Activated naive CD8-positive, alpha-beta T cell (primary cell): ENCODE measurements around the gene DNALI1.
A peak's percentile ranks its signal among the peaks of the same experiment; 100 is the strongest.
"Not testable (repeated sequence)": the region's sequence is repeated elsewhere in the genome, so short reads cannot be mapped to it uniquely, and the experiment has no call there.

Experiments used
- H3K27ac Mint-ChIP-seq: one replicate; pipeline ENCODE4 v1.8.0; 2021; ENCODE audit warnings: mixed read lengths
- H3K27me3 Mint-ChIP-seq: one replicate; pipeline ENCODE4 v1.8.0; 2021; ENCODE audit warnings: mixed read lengths
- H3K36me3 Mint-ChIP-seq: one replicate; pipeline ENCODE4 v1.8.0; 2021; ENCODE audit warnings: mixed read lengths
- H3K4me1 Mint-ChIP-seq: one replicate; pipeline ENCODE4 v1.8.0; 2021; ENCODE audit warnings: low read depth, mixed read lengths
- H3K4me3 Mint-ChIP-seq: one replicate; pipeline ENCODE4 v1.8.0; 2021; ENCODE audit warnings: mild to moderate bottlenecking, mixed read lengths
- H3K9me3 Mint-ChIP-seq: one replicate; pipeline ENCODE4 v1.8.0; 2021; ENCODE audit warnings: low read depth, mixed read lengths

The DNALI1 gene

GRCh38 chr1:37540036-37540785 is 16.5 kb upstream of the DNALI1 start:
- Mint-ChIP-seq H3K27ac (no peak overlapping the region), H3K36me3 (peaks cover 7% of the 10 kb centered on the region), H3K4me1 (peaks cover 16% of the 10 kb centered on the region), H3K4me3 (no peak overlapping the region), H3K9me3 (no peaks in the 10 kb centered on the region), H3K27me3 (no peaks in the 10 kb centered on the region)

- H3K4me1 Mint-ChIP-seq, result peaks cover 11% of the 10 kb centered on the region
- H3K27me3 Mint-ChIP-seq, result no peaks in the 10 kb centered on the region
- peaks cover 15% of the 10 kb centered on the region for H3K36me3 Mint-ChIP-seq
- H3K27ac Mint-ChIP-seq, result no peak overlapping the region
- H3K4me3 Mint-ChIP-seq, result no peak overlapping the region
- H3K9me3 Mint-ChIP-seq, result no peaks in the 10 kb centered on the region
Observed at GRCh38 chr1:37544530-37544929, 12.2 kb upstream of the DNALI1 start.

GRCh38 chr1:37545019-37545418 is 11.7 kb upstream of the DNALI1 start:
- Mint-ChIP-seq H3K9me3 (no peaks in the 10 kb centered on the region), H3K4me3 (no peak overlapping the region), H3K27me3 (no peaks in the 10 kb centered on the region), H3K27ac (no peak overlapping the region), H3K4me1 (peaks cover 16% of the 10 kb centered on the region), H3K36me3 (peaks cover 15% of the 10 kb centered on the region)

- no peaks in the 10 kb centered on the region for H3K27me3 Mint-ChIP-seq
- peaks cover 46% of the 10 kb centered on the region for H3K4me1 Mint-ChIP-seq
- no peaks in the 10 kb centered on the region for H3K9me3 Mint-ChIP-seq
- H3K36me3 Mint-ChIP-seq, result peaks cover 19% of the 10 kb centered on the region
- H3K4me3 Mint-ChIP-seq, result no peak overlapping the region
- H3K27ac Mint-ChIP-seq, result no peak overlapping the region
Observed at GRCh38 chr1:37549341-37549740, 7.4 kb upstream of the DNALI1 start.

- H3K27ac Mint-ChIP-seq, result peak overlapping the region; percentile 93
- H3K9me3 Mint-ChIP-seq, result no peaks in the 10 kb centered on the region
- peaks cover 8% of the 10 kb centered on the region for H3K36me3 Mint-ChIP-seq
- H3K4me3 Mint-ChIP-seq, result peak overlapping the region; percentile 97
- H3K4me1 Mint-ChIP-seq, result peaks cover 43% of the 10 kb centered on the region
- H3K27me3 Mint-ChIP-seq, result no peaks in the 10 kb centered on the region
Observed at GRCh38 chr1:37553598-37553926, 3.2 kb upstream of the DNALI1 start.

- peaks cover 39% of the 10 kb centered on the region for H3K4me1 Mint-ChIP-seq
- H3K9me3 Mint-ChIP-seq, result no peaks in the 10 kb centered on the region
- H3K36me3 Mint-ChIP-seq, result peaks cover 4% of the 10 kb centered on the region
- peak within 1 kb of the TSS; percentile 93 for H3K27ac Mint-ChIP-seq
- peak within 1 kb of the TSS; percentile 97 for H3K4me3 Mint-ChIP-seq
- no peaks in the 10 kb centered on the region for H3K27me3 Mint-ChIP-seq
Observed at GRCh38 chr1:37553927-37554808, 2.6 kb upstream of the DNALI1 start, which contains the start of gene SNIP1. TSS of gene SNIP1 (minus strand) at chr1:37554293. CDS start at chr1:37554229, 64 bp downstream.

GRCh38 chr1:37557402-37557801 is 662 bp downstream of the DNALI1 start:
- peaks cover 7% of the 10 kb centered on the region for H3K36me3 Mint-ChIP-seq
- peaks cover 14% of the 10 kb centered on the region for H3K4me1 Mint-ChIP-seq
- no peaks in the 10 kb centered on the region for H3K9me3 Mint-ChIP-seq
- no peak overlapping the region for H3K4me3 Mint-ChIP-seq
- H3K27ac Mint-ChIP-seq, result no peak overlapping the region
- no peaks in the 10 kb centered on the region for H3K27me3 Mint-ChIP-seq

- Mint-ChIP-seq H3K4me1 (peaks cover 4% of the 10 kb centered on the region), H3K9me3 (no peaks in the 10 kb centered on the region), H3K27ac (no peak overlapping the region), H3K36me3 (peaks cover 2% of the 10 kb centered on the region), H3K27me3 (no peaks in the 10 kb centered on the region), H3K4me3 (no peak overlapping the region)
Observed at GRCh38 chr1:37558411-37558810, 1.7 kb downstream of the DNALI1 start.

- no peak overlapping the region for H3K4me3 Mint-ChIP-seq
- peaks cover 2% of the 10 kb centered on the region for H3K36me3 Mint-ChIP-seq
- peaks cover 2% of the 10 kb centered on the region for H3K4me1 Mint-ChIP-seq
- H3K9me3 Mint-ChIP-seq, result no peaks in the 10 kb centered on the region
- no peak overlapping the region for H3K27ac Mint-ChIP-seq
- no peaks in the 10 kb centered on the region for H3K27me3 Mint-ChIP-seq
Observed at GRCh38 chr1:37559080-37559479, 2.3 kb downstream of the DNALI1 start.

- not testable (repeated sequence) for H3K4me3 Mint-ChIP-seq, H3K9me3 Mint-ChIP-seq, H3K27me3 Mint-ChIP-seq, H3K36me3 Mint-ChIP-seq, H3K4me1 Mint-ChIP-seq, H3K27ac Mint-ChIP-seq
Observed at GRCh38 chr1:37559957-37560379, 3.2 kb downstream of the DNALI1 start.

GRCh38 chr1:37560401-37561132 is 3.8 kb downstream of the DNALI1 start:
- no peak overlapping the region for H3K27ac Mint-ChIP-seq
- no peak overlapping the region for H3K4me3 Mint-ChIP-seq
- H3K27me3 Mint-ChIP-seq, result no peaks in the 10 kb centered on the region
- no peaks in the 10 kb centered on the region for H3K9me3 Mint-ChIP-seq
- H3K4me1 Mint-ChIP-seq, result no peaks in the 10 kb centered on the region
- H3K36me3 Mint-ChIP-seq, result peaks cover 2% of the 10 kb centered on the region

GRCh38 chr1:37561133-37562132 is 4.7 kb downstream of the DNALI1 start:
- peak overlapping the region; percentile 55 for H3K27ac Mint-ChIP-seq
- no peaks in the 10 kb centered on the region for H3K9me3 Mint-ChIP-seq
- no peaks in the 10 kb centered on the region for H3K27me3 Mint-ChIP-seq
- peaks cover 2% of the 10 kb centered on the region for H3K36me3 Mint-ChIP-seq
- no peaks in the 10 kb centered on the region for H3K4me1 Mint-ChIP-seq
- H3K4me3 Mint-ChIP-seq, result no peak overlapping the region

- Mint-ChIP-seq H3K27ac (no peak overlapping the region), H3K4me1 (no peaks in the 10 kb centered on the region), H3K9me3 (no peaks in the 10 kb centered on the region), H3K4me3 (no peak overlapping the region), H3K36me3 (peaks cover 2% of the 10 kb centered on the region), H3K27me3 (no peaks in the 10 kb centered on the region)
Observed at GRCh38 chr1:37562984-37563383, 6.2 kb downstream of the DNALI1 start.

GRCh38 chr1:37564892-37565291 is 8.2 kb downstream of the DNALI1 start:
- H3K4me1 Mint-ChIP-seq, result no peaks in the 10 kb centered on the region
- no peaks in the 10 kb centered on the region for H3K27me3 Mint-ChIP-seq
- no peak overlapping the region for H3K4me3 Mint-ChIP-seq
- peaks cover 2% of the 10 kb centered on the region for H3K36me3 Mint-ChIP-seq
- no peak overlapping the region for H3K27ac Mint-ChIP-seq
- H3K9me3 Mint-ChIP-seq, result no peaks in the 10 kb centered on the region
